SU-DHL-6 (cell line): Measurements from ENCODE around the gene MAP3K4.

Experiments used
- CTCF ChIP-seq: fragments of 200-600 bp; sonication (generic); IDR thresholded peaks from one replicate; pipeline ENCODE4 v1.5.1; 2017; ENCODE audit warnings: antibody characterized with exemption, mild to moderate bottlenecking, low read length, moderate library complexity; ENCODE audit not compliant: insufficient read depth, poor library complexity, severe bottlenecking
- EZH2phosphoT487 ChIP-seq: fragments of 200-600 bp; sonication (generic), shearing (Covaris generic); conservative IDR thresholded peaks from 2 replicates; pipeline ENCODE4 v1.6.1; 2018; ENCODE audit warnings: mild to moderate bottlenecking, antibody characterized with exemption, low read length, moderate library complexity, mixed read lengths

GRCh38 chr6:160962835-160963623 is 28.5 kb upstream of the MAP3K4 start:
- no peak for TF ChIP-seq CTCF
- no peak for TF ChIP-seq EZH2phosphoT487
